CD4-positive, alpha-beta T cell (primary cell): ENCODE data around the gene RHCG. TPM values are rescaled to one million over a fixed set of nuclear protein-coding genes. Genes with fewer than 3 reads are reported as not detected.

Experiments
- ATAC-seq: fragments of 200-7000 bp; cut with Tn5 transposase; one replicate; pipeline ENCODE4 v1.10.0; 2022; ENCODE audit warnings: mild to moderate bottlenecking; ENCODE audit not compliant: poor library complexity
- CTCF ChIA-PET: fragments of 350-600 bp; sonication (Branson Sonifier 250); formaldehyde crosslinking; loops from one replicate; lab custom pipeline; 2021; ENCODE audit warnings: antibody characterized with exemption, inconsistent platforms; lab: Charles Lee
- POLR2A ChIA-PET: fragments of 350-600 bp; sonication (Branson Sonifier 250); formaldehyde crosslinking; loops from one replicate; lab custom pipeline; 2021; ENCODE audit warnings: antibody characterized with exemption, inconsistent platforms; lab: Charles Lee
- DNase-seq, 14 experiments: peaks; one replicate each; pipeline ENCODE4 v3.0.0-alpha.2; 2013 to 2020; ENCODE audit warnings: mixed read lengths in 2 of 14
- H3K27ac ChIP-seq, 2 donors: one replicate each; pipeline versions ENCODE4 v1.5.1 to v1.7.0; 2013; ENCODE audit warnings: low read length in 2 of 2, low read depth in 1 of 2, mild to moderate bottlenecking in 1 of 2
- H3K27me3 ChIP-seq, 2 experiments: 1 replicate in 1 of 2; 2 replicates in 1 of 2; pipeline versions ENCODE4 v1.6.1 to v1.7.0; 2013; ENCODE audit warnings: low read length in 2 of 2, control low read depth in 1 of 2, mild to moderate bottlenecking in 1 of 2, moderate library complexity in 1 of 2; ENCODE audit not compliant: insufficient read depth in 2 of 2, control insufficient read depth in 1 of 2
- H3K36me3 ChIP-seq: one replicate; pipeline ENCODE4 v1.6.1; 2013; ENCODE audit warnings: low read length, control low read depth; ENCODE audit not compliant: insufficient read depth
- H3K4me1 ChIP-seq: one replicate; pipeline ENCODE4 v1.6.1; 2013; ENCODE audit warnings: low read length, control low read depth; ENCODE audit not compliant: insufficient read depth
- H3K4me3 ChIP-seq: one replicate; pipeline ENCODE4 v1.5.1; 2013; ENCODE audit warnings: mild to moderate bottlenecking, low read length, moderate library complexity
- H3K9me3 ChIP-seq, 2 experiments: 1 replicate in 1 of 2; 2 replicates in 1 of 2; pipeline versions ENCODE4 v1.6.1 to v1.7.0; 2013; ENCODE audit warnings: low read length in 2 of 2, mild to moderate bottlenecking in 2 of 2, control low read depth in 1 of 2, moderate library complexity in 1 of 2; ENCODE audit not compliant: control insufficient read depth in 1 of 2, insufficient read depth in 1 of 2
- H3K27ac Mint-ChIP-seq: one replicate; pipeline ENCODE4 v1.8.0; 2020; ENCODE audit warnings: mixed read lengths
- H3K27me3 Mint-ChIP-seq: one replicate; pipeline ENCODE4 v1.8.0; 2021; ENCODE audit warnings: mixed read lengths
- H3K36me3 Mint-ChIP-seq: one replicate; pipeline ENCODE4 v1.8.0; 2021; ENCODE audit warnings: low read depth, mixed read lengths
- H3K4me1 Mint-ChIP-seq: one replicate; pipeline ENCODE4 v1.8.0; 2021; ENCODE audit warnings: low read depth, mixed read lengths
- H3K4me3 Mint-ChIP-seq: one replicate; pipeline ENCODE4 v1.8.0; 2020; ENCODE audit warnings: mild to moderate bottlenecking, mixed read lengths
- H3K9me3 Mint-ChIP-seq: one replicate; pipeline ENCODE4 v1.8.0; 2020; ENCODE audit warnings: mixed read lengths
- CTCF ChIP-seq: fragments of 200-600 bp; IDR thresholded peaks from one replicate; pipeline ENCODE4 v1.8.0; 2022; ENCODE audit warnings: antibody characterized with exemption, mild to moderate bottlenecking
- intact Hi-C, 2 experiments: fragments of 100-400 bp; cut with DNase I in 1 of 2; cut with micrococcal nuclease in 1 of 2; formaldehyde crosslinking; loops; one replicate each; pipeline versions ENCODE4 v1.15.1 to v1.9.0; 2023 to 2025; cut with DNase I, micrococcal nuclease
- total RNA-seq, 174 experiments: library from RNA in 2 of 174; stranded (reverse) in 2 of 174; gene quantifications; one replicate each; pipeline ENCODE4 v1.2.3 and lab custom pipeline; 2021 to 2026

RHCG gene
- total RNA-seq, 2 experiments from 2014 or later = not detected

GRCh38 chr15:89501646-89502045 is 5.3 kb upstream of the RHCG start:
- Histone ChIP-seq H3K4me1 (no peaks in the 10 kb centered on the region), H3K27ac (no peak overlapping the region), H3K27me3 (peaks cover 27 to 30% of the 10 kb centered on the region in 2 experiments), H3K9me3 (peaks cover 0 to 3% of the 10 kb centered on the region in 2 experiments), H3K4me3 (no peak overlapping the region), H3K36me3 (no peaks in the 10 kb centered on the region)
- CTCF ChIA-PET = no interaction called here
- ATAC-seq (no peak), DNase-seq (peak in 1 of 14 experiments; percentile 4)
- intact Hi-C loops = no loop called here
- no peaks in the 10 kb centered on the region for H3K36me3 Mint-ChIP-seq
- peaks cover 70% of the 10 kb centered on the region for H3K27me3 Mint-ChIP-seq
- no peak overlapping the region for H3K27ac Mint-ChIP-seq
- H3K4me3 Mint-ChIP-seq = no peak overlapping the region
- H3K4me1 Mint-ChIP-seq = no peaks in the 10 kb centered on the region
- TF ChIP-seq CTCF = no peak
- POLR2A ChIA-PET = no interaction called here
- H3K9me3 Mint-ChIP-seq = no peaks in the 10 kb centered on the region

- intact Hi-C loops = no loop called here
- no peaks in the 10 kb centered on the region for H3K36me3 ChIP-seq
- no peak overlapping the region for H3K4me3 ChIP-seq
- H3K27ac ChIP-seq = no peak overlapping the region
- H3K4me1 Mint-ChIP-seq = no peaks in the 10 kb centered on the region
- peaks cover 77% of the 10 kb centered on the region for H3K27me3 Mint-ChIP-seq
- DNase-seq (peak in 1 of 14 experiments; percentile 10), ATAC-seq (no peak)
- ChIA-PET CTCF (no interaction called here), POLR2A (no interaction called here)
- no peak overlapping the region for H3K4me3 Mint-ChIP-seq
- no peak overlapping the region for H3K27ac Mint-ChIP-seq
- no peaks in the 10 kb centered on the region for H3K36me3 Mint-ChIP-seq
- peaks cover 36 to 38% of the 10 kb centered on the region in 2 experiments for H3K27me3 ChIP-seq
- no peak for TF ChIP-seq CTCF
- peaks cover 0 to 7% of the 10 kb centered on the region in 2 experiments for H3K9me3 ChIP-seq
- H3K4me1 ChIP-seq = peaks cover 7% of the 10 kb centered on the region
- H3K9me3 Mint-ChIP-seq = no peaks in the 10 kb centered on the region
These were observed 4.3 kb upstream of the RHCG start for GRCh38 chr15:89500397-89501270.

- Histone ChIP-seq H3K4me3 (no peak overlapping the region), H3K4me1 (peaks cover 7% of the 10 kb centered on the region), H3K36me3 (no peaks in the 10 kb centered on the region), H3K9me3 (peaks cover 0 to 7% of the 10 kb centered on the region in 2 experiments), H3K27ac (no peak overlapping the region), H3K27me3 (peaks cover 44 to 51% of the 10 kb centered on the region in 2 experiments)
- peak in 1 of 14 experiments; percentile 19 for DNase-seq
- Mint-ChIP-seq H3K4me3 (no peak overlapping the region), H3K27ac (no peak overlapping the region), H3K27me3 (peaks cover 83% of the 10 kb centered on the region), H3K36me3 (no peaks in the 10 kb centered on the region), H3K4me1 (no peaks in the 10 kb centered on the region), H3K9me3 (no peaks in the 10 kb centered on the region)
- intact Hi-C loops = no loop called here
- no peak for TF ChIP-seq CTCF
- POLR2A ChIA-PET = no interaction called here
- CTCF ChIA-PET = no interaction called here
- ATAC-seq = no peak
These were observed 2.8 kb upstream of the RHCG start for GRCh38 chr15:89499156-89499555.
